OCI-LY3 (cell line): ENCODE results near the gene SLC16A11.

ENCODE experiments used
- H2AFZ ChIP-seq: fragments of 200-600, 300-600 bp; shearing (Covaris generic); 2 replicates; pipeline ENCODE4 v1.6.0; 2014; ENCODE audit warnings: antibody characterized with exemption, low read depth, low read length
- H3K27ac ChIP-seq: fragments of 200-600, 300-600 bp; sonication (generic); 2 replicates; pipeline ENCODE4 v1.5.1; 2014; ENCODE audit warnings: mild to moderate bottlenecking, low read length, moderate library complexity, mixed read lengths
- H3K27me3 ChIP-seq: fragments of 200-600, 300-600 bp; sonication (generic); 2 replicates; pipeline ENCODE4 v1.6.1; 2014; ENCODE audit warnings: low read depth, low read length, mixed read lengths
- H3K36me3 ChIP-seq: fragments of 200-600, 300-600 bp; sonication (generic); replicated peaks from 2 replicates; pipeline ENCODE3; 2014; ENCODE audit warnings: low read depth, low read length, mixed read lengths
- H3K4me1 ChIP-seq: fragments of 300-600, 200-600 bp; sonication (generic); 2 replicates; pipeline ENCODE4 v1.6.1; 2014; ENCODE audit warnings: low read length, mixed read lengths
- H3K4me2 ChIP-seq: fragments of 200-600, 300-600 bp; sonication (generic); 2 replicates; pipeline ENCODE4 v1.6.1; 2014; ENCODE audit warnings: low read length, mixed read lengths
- H3K4me3 ChIP-seq: fragments of 300-600, 200-600 bp; sonication (generic); 2 replicates; pipeline ENCODE4 v1.5.1; 2014; ENCODE audit warnings: antibody characterized with exemption, mild to moderate bottlenecking, low read length, moderate library complexity
- H3K79me2 ChIP-seq: fragments of 300-600, 200-600 bp; shearing (Covaris generic); 2 replicates; pipeline ENCODE4 v1.6.1; 2014; ENCODE audit warnings: mild to moderate bottlenecking, low read length, mixed read lengths
- H3K9ac ChIP-seq: fragments of 300-600, 200-600 bp; shearing (Covaris generic); 2 replicates; pipeline ENCODE4 v1.6.0; 2014; ENCODE audit warnings: mild to moderate bottlenecking, low read length, moderate library complexity
- H3K9me3 ChIP-seq: fragments of 200-600, 300-600 bp; shearing (Covaris generic); 2 replicates; pipeline ENCODE4 v1.6.1; 2014; ENCODE audit warnings: low read length, mixed read lengths; ENCODE audit not compliant: insufficient read depth
- H4K20me1 ChIP-seq: fragments of 200-600, 300-600 bp; sonication (generic); 2 replicates; pipeline ENCODE4 v1.6.1; 2016; ENCODE audit warnings: low read length, mixed read lengths; ENCODE audit not compliant: insufficient read depth
- EZH2phosphoT487 ChIP-seq: fragments of 200-600 bp; shearing (Covaris generic); IDR thresholded peaks from 2 replicates; pipeline ENCODE4 v1.6.1; 2018; ENCODE audit warnings: antibody characterized with exemption, mixed run types, low read depth
- TF ChIP-seq, protein P1 (sequence below): fragments of 200-600, 300-600 bp; sonication (generic); IDR thresholded peaks from 2 replicates; pipeline ENCODE4 v1.5.1; 2014; ENCODE audit warnings: antibody characterized with exemption, low read length, low read depth

Gene SLC16A11

DNA sequence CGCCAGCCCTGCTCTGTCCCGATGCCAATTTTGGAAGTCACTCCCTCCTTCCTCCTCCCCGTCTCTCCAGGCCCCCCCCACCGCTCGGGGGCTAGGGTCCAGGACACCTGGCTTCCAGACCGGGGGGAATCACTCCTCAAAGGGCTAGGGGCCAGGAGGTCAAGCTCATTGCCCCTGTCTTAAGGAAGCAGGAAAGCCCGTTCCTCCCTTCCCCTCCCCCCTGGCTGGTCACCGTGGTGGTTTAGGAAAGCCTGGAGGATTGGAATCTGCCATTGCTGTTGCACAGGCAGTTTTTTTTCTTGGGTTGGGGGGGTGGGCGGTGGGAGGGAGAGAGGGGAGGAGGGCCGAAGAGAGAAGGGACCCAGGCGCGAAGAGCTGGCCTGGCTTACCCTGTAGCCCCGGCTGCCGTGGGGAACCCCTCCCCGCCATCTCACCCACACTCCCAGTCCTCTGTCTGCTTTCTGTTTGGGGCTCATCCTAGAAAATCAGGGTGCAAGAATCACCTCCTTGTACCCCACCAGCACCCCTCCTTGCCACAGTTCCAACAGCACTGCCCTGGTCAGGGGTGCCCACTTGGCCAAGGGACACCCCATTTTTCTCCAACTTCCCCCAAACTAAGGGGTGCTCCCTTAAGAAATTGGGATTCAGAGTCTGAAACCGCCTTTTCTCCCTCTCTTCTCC, 23.9 kb downstream of the SLC16A11 start:
- Histone ChIP-seq H3K4me3 (no peak overlapping the region), H3K4me1 (peaks cover 25% of the 10 kb centered on the region), H3K4me2 (no peak overlapping the region)

DNA sequence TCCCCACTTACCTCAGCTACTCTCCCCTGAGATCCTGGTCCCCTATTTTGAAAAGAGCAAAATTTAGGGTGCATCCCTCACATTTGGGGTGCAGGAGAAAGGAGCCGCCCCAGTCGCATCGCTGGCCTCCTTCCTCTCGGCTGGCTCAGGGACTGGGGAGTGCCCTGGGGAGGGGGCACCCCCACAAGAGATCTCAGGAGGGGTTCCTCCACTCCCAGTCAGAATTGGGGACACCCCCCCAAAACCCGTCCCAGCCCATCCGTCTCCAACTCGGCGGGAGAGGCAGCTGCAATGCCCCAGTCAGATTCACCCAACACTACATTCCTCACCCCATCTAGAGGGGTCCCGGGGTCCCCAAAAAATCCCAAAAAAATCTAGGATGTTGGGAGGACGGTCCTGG, 24.5 kb downstream of the SLC16A11 start:
- no peak overlapping the region for H3K9ac ChIP-seq
- TF ChIP-seq EZH2phosphoT487 = no peak
- TF ChIP-seq, protein P1, sequence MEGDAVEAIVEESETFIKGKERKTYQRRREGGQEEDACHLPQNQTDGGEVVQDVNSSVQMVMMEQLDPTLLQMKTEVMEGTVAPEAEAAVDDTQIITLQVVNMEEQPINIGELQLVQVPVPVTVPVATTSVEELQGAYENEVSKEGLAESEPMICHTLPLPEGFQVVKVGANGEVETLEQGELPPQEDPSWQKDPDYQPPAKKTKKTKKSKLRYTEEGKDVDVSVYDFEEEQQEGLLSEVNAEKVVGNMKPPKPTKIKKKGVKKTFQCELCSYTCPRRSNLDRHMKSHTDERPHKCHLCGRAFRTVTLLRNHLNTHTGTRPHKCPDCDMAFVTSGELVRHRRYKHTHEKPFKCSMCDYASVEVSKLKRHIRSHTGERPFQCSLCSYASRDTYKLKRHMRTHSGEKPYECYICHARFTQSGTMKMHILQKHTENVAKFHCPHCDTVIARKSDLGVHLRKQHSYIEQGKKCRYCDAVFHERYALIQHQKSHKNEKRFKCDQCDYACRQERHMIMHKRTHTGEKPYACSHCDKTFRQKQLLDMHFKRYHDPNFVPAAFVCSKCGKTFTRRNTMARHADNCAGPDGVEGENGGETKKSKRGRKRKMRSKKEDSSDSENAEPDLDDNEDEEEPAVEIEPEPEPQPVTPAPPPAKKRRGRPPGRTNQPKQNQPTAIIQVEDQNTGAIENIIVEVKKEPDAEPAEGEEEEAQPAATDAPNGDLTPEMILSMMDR = no peak

More for the DNA sequence above, 23.9 kb downstream of the SLC16A11 start:
- H3K27me3 ChIP-seq = no peaks in the 10 kb centered on the region
- peaks cover 3% of the 10 kb centered on the region for H3K36me3 ChIP-seq
- H3K27ac ChIP-seq = no peak overlapping the region
- H3K9me3 ChIP-seq = no peaks in the 10 kb centered on the region
- no peak overlapping the region for H3K9ac ChIP-seq
- H2AFZ ChIP-seq = no peak overlapping the region
- H4K20me1 ChIP-seq = no peaks in the 10 kb centered on the region
- peaks cover 11% of the 10 kb centered on the region for H3K79me2 ChIP-seq
- TF ChIP-seq EZH2phosphoT487 = no peak
- TF ChIP-seq, protein P1 = no peak

DNA sequence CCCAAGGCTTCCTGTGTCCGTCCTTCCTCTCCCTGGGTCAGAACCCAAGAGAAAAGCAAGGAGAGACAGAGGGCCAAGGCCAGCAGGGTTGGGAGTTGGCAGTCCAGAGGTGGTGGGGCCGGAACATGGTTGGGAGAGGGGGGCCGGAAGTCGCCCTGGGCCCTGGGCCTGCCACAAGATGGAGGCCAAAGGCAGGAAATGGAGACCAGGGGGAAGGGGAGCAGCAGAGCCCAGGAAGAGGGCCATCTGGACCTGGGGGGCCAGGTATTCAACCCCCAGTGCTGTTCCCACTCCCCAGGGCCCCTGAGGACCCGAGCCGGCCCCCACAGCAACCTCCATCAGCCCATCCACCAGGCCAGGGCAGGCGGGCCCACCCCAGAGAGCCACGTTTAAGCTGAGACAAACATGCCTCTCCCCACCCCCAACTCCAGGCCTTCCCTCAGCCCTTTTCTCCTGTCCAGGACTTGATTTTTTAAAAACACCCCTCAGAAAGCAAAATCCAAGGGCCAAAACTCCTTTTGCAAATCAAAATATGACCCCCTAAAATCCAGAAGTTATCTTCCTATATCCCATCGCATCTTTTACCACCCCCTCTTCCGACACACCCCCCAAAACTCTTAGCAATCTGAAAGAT, 25.4 kb downstream of the SLC16A11 start:
- Histone ChIP-seq H3K9ac (no peak overlapping the region), H3K27ac (no peak overlapping the region), H3K9me3 (no peaks in the 10 kb centered on the region), H4K20me1 (no peaks in the 10 kb centered on the region), H2AFZ (no peak overlapping the region), H3K4me3 (no peak overlapping the region), H3K4me1 (peaks cover 25% of the 10 kb centered on the region), H3K79me2 (peaks cover 18% of the 10 kb centered on the region), H3K27me3 (no peaks in the 10 kb centered on the region), H3K4me2 (no peak overlapping the region), H3K36me3 (peaks cover 3% of the 10 kb centered on the region)
- TF ChIP-seq EZH2phosphoT487 = no peak
- TF ChIP-seq, protein P1 = no peak

More for the DNA sequence above, 24.5 kb downstream of the SLC16A11 start:
- no peak overlapping the region for H3K4me2 ChIP-seq
- H3K9me3 ChIP-seq = no peaks in the 10 kb centered on the region
- no peaks in the 10 kb centered on the region for H4K20me1 ChIP-seq
- H3K36me3 ChIP-seq = peaks cover 3% of the 10 kb centered on the region
- no peak overlapping the region for H3K4me3 ChIP-seq
- peaks cover 25% of the 10 kb centered on the region for H3K4me1 ChIP-seq
- H3K27me3 ChIP-seq = no peaks in the 10 kb centered on the region
- no peak overlapping the region for H3K27ac ChIP-seq
- H2AFZ ChIP-seq = no peak overlapping the region
- H3K79me2 ChIP-seq = peaks cover 11% of the 10 kb centered on the region

DNA sequence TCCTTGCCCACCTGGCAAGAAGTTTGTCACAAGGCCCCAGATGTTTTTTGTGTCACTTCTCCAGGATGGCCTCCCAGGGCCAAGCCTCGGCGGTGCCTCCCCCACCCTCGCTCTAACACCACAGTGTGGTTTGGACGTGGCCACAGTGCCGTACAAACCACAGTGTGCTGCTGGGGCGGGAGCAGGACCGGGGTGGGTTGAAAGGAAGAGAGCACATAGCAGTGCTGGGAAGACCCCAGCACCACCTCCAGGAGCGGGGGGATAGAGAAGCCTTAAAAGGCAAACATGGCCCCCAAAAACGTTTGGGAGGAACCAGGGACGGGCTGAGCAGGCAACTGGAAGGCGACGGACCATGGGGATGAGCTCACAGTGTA, 26.1 kb downstream of the SLC16A11 start:
- H3K36me3 ChIP-seq = peaks cover 3% of the 10 kb centered on the region
- H3K79me2 ChIP-seq = peaks cover 25% of the 10 kb centered on the region
- no peak overlapping the region for H3K27ac ChIP-seq
- no peaks in the 10 kb centered on the region for H4K20me1 ChIP-seq
- H3K4me2 ChIP-seq = no peak overlapping the region
- H2AFZ ChIP-seq = no peak overlapping the region
- no peak overlapping the region for H3K9ac ChIP-seq
- no peak overlapping the region for H3K4me3 ChIP-seq
- TF ChIP-seq, protein P1 = no peak
- TF ChIP-seq EZH2phosphoT487 = no peak
- no peaks in the 10 kb centered on the region for H3K9me3 ChIP-seq
- H3K4me1 ChIP-seq = peaks cover 25% of the 10 kb centered on the region
- H3K27me3 ChIP-seq = no peaks in the 10 kb centered on the region
